ENCODE results near the gene PCDHGA1. TPM values are rescaled to one million over a fixed set of nuclear protein-coding genes. Genes with fewer than 3 reads are reported as not detected.
A peak's percentile ranks its signal among the peaks of the same experiment; 100 is the strongest.

Gene PCDHGA1
- total and polyA plus RNA-seq, 2 of the 4 experiments (the other 2 are of a cell fraction), result 0.90 to 0.92 TPM

DNA sequence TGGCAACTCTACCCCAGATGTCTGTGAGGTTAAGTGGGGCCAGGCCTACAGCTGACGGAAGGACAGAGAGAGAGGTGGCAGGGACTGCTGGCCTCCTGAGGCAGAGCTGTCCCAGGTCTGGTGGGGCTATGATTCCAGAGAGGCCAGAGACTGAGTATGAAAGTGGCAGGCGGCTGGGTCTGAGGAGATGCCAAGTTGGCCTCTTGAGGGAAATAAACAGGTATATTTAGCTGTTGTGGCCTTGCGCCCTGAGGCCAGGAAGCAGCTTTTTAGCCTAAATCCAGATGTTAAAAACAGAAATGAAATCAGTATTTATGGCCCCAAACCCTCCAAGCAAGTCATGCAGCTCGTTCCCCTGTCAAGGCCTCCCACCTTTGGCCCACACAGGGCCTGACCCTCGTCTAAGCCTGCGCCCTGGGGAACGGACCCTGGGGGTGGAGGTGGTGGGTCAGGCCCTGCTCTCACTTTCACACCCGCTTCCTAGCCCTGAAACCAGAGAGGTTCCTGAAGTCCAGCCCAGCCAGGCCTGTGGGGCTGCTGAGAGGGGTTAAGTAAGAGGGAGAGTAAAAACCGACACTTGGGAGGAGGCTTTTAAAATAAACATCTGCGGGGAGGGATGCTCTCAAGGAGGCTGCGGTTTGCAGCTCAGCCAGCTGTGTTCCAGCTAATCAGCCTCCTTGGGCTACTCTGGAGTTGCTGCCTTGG is 177.2 kb downstream of the PCDHGA1 start:
- Histone ChIP-seq H2AFZ (replicated peaks; ENCODE audit: low read length, poor library complexity) (peak overlapping the region; percentile 6), H2BK20ac (ENCODE audit: low read depth, low read length) (0 out of 2 replicates have a peak overlapping the region, but pooled peaks have one; percentile 17), H4K5ac (ENCODE audit: low read depth, low read length) (no peak overlapping the region; the same call in 1 of the 2 replicates), H3K36me3 (ENCODE audit: control insufficient read depth, insufficient read depth, low read length) (peaks cover 42% of the 10 kb centered on the region), H3K14ac (replicated peaks; ENCODE audit: low read depth, low read length) (0 out of 2 replicates have a peak overlapping the region, but pooled peaks have one; percentile 28), H3K18ac (ENCODE audit: low read depth, low read length) (peak overlapping the region; percentile 2; the same call in 1 of the 2 replicates), H3K9ac (ENCODE audit: low read depth, low read length) (no peak overlapping the region), H3K4ac (ENCODE audit: low read depth, low read length) (peak overlapping the region; percentile 83), H4K8ac (ENCODE audit: low read depth in 2 of 2, low read length in 2 of 2) (peak overlapping the region in 1 of 2 experiments; percentile 29; a peak in 2 of 4 replicates), H3K4me1 (ENCODE audit: control insufficient read depth, insufficient read depth, low read length) (peaks cover 27% of the 10 kb centered on the region), H3K4me2 (ENCODE audit: low read depth, low read length) (peak overlapping the region; percentile 15; the same call in 1 of the 2 replicates), H2AK5ac (ENCODE audit: low read depth, low read length) (peak overlapping the region; percentile 90), H3K23ac (ENCODE audit: low read depth, low read length) (no peak overlapping the region; the same call in 1 of the 2 replicates), H3K9me3 (ENCODE audit: control insufficient read depth, insufficient read depth, low read length) (no peaks in the 10 kb centered on the region), H3K27me3 (ENCODE audit: control insufficient read depth, insufficient read depth, low read length) (no peaks in the 10 kb centered on the region), H3K79me1 (ENCODE audit: low read depth in 1 of 2, low read length in 2 of 2) (peaks cover 11 to 34% of the 10 kb centered on the region in 2 experiments), H3K4me3 (ENCODE audit: insufficient read depth, low read depth, low read length) (no peak overlapping the region), H3K56ac (ENCODE audit: extremely low read depth, insufficient read depth, low read length) (no peak overlapping the region), H4K91ac (ENCODE audit: insufficient read depth, low read depth, low read length) (peak overlapping the region; percentile 58; the same call in 1 of the 2 replicates), H3K9me1 (ENCODE audit: insufficient read depth, low read length) (peaks cover 15% of the 10 kb centered on the region; the same call in 1 of the 2 replicates), H4K20me1 (ENCODE audit: insufficient read depth, low read length) (peaks cover 20% of the 10 kb centered on the region), H2BK5ac (ENCODE audit: low read depth, low read length, poor library complexity, severe bottlenecking) (peak overlapping the region; percentile 10), H2BK120ac (ENCODE audit: low read depth, low read length) (peak overlapping the region; percentile 58; the same call in 1 of the 2 replicates), H2BK15ac (ENCODE audit: low read depth, low read length) (peak overlapping the region; percentile 2; the same call in 1 of the 3 replicates), H2AK9ac (replicated peaks; ENCODE audit: low read depth, low read length, poor library complexity) (peak overlapping the region; percentile 13), H3K27ac (ENCODE audit: insufficient read depth, low read length) (peak overlapping the region; percentile 96)
- intact Hi-C loops (cut with micrococcal nuclease), result loop anchor here (2.0 kb wide), 1 partner anchor 19 kb away; the partner anchor contains the start of gene PCDHGC5
- in situ Hi-C loops (cut with MboI; ENCODE audit: low sequenced_read_pairs), result no loop called here
- peak; percentile 71 for ATAC-seq (ENCODE audit: low read depth)
- WGBS, 2 experiments (ENCODE audit: extremely low coverage in 2 of 2, insufficient read length in 1 of 2), result 50% methylated on average over 1 of the region's 11 CpGs; no CpG with 5 or more reads in 1 of the 2 experiments
- ChIA-PET CTCF (interaction anchor here (0.6 to 1.9 kb wide), 3 partner anchors 17 to 395 kb away, joined by 3 to 10 read pairs (median 7); no protein-coding TSS in a partner anchor), POLR2A (ENCODE audit: unreplicated experiment) (interaction anchor here (0.6 kb wide), 1 partner anchor 10 kb away, joined by 3 read pairs; no protein-coding TSS in a partner anchor)
- DNase-seq, result peak; percentile 94
- BruUV-seq (replicated peaks), result no TSS peak
- dilution Hi-C loops (cut with HindIII; ENCODE audit: low sequenced_read_pairs, unreplicated experiment), result no loop called here
- TF ChIP-seq FOS (IDR thresholded peaks at IDR 0.05; ENCODE audit: low read depth, low read length) (no peak), MAZ (IDR thresholded peaks at IDR 0.05; ENCODE audit: borderline replicate concordance, low read depth, low read length) (peak; percentile 81), MXI1 (IDR thresholded peaks at IDR 0.05; ENCODE audit: borderline replicate concordance, low read depth, low read length) (no peak), RCOR1 (IDR thresholded peaks at IDR 0.05; ENCODE audit: insufficient replicate concordance, low read length) (peak; percentile 98), RAD21 (IDR thresholded peaks at IDR 0.05; ENCODE audit: low read length) (peak; percentile 19; the same call in 1 of the 2 replicates), BHLHE40 (IDR thresholded peaks at IDR 0.05; ENCODE audit: low read depth, low read length) (peak; percentile 89), RFX5 (IDR thresholded peaks at IDR 0.05; ENCODE audit: low read depth, low read length) (no peak), CEBPB (IDR thresholded peaks at IDR 0.05; ENCODE audit: low read depth, low read length) (peak; percentile 61)
